Keratinocyte (primary cell): Measurements from ENCODE around the gene LHCGR. TPM values are rescaled to one million over a fixed set of nuclear protein-coding genes. Genes with fewer than 3 reads are reported as not detected.

ENCODE experiments used
- DNase-seq: peaks from one replicate; pipeline ENCODE4 v3.0.0-alpha.2; 2011; ENCODE audit warnings: low read depth, missing footprints, low spot score
- FAIRE-seq: peaks from 2 replicates; lab custom pipeline; 2011; peaks lifted over from hg19 to GRCh38; lab: Jason Lieb, UNC
- H2AFZ ChIP-seq: 2 replicates; pipeline ENCODE4 v1.6.0; 2012; ENCODE audit warnings: low read length, control low read depth, inconsistent platforms; ENCODE audit not compliant: control insufficient read depth
- H3K27ac ChIP-seq: 2 replicates; pipeline ENCODE4 v1.5.1; 2011; ENCODE audit warnings: low read length; ENCODE audit not compliant: control insufficient read depth, insufficient read depth
- H3K27me3 ChIP-seq: 3 replicates; pipeline ENCODE4 v1.6.0; 2011; ENCODE audit warnings: low read length; ENCODE audit not compliant: control insufficient read depth, insufficient read depth; ENCODE audit errors: extremely low read depth
- H3K36me3 ChIP-seq, 2 experiments: 2 replicates in 1 of 2; 3 replicates in 1 of 2; pipeline ENCODE4 v1.5.1; 2011; ENCODE audit warnings: low read length in 2 of 2, mild to moderate bottlenecking in 1 of 2; ENCODE audit not compliant: control insufficient read depth in 2 of 2, insufficient read depth in 2 of 2; ENCODE audit errors: extremely low read depth in 1 of 2
- H3K4me1 ChIP-seq: 3 replicates; pipeline ENCODE4 v1.5.1; 2011; ENCODE audit warnings: low read length; ENCODE audit not compliant: control insufficient read depth, insufficient read depth; ENCODE audit errors: extremely low read depth
- H3K4me2 ChIP-seq: 3 replicates; pipeline ENCODE4 v1.6.0; 2011; ENCODE audit warnings: low read depth, low read length; ENCODE audit not compliant: control insufficient read depth, insufficient read depth; ENCODE audit errors: extremely low read depth
- H3K4me3 ChIP-seq, 3 experiments: fragments of 200-600 bp in 1 of 3; sonication (generic) in 1 of 3; 2 replicates in 2 of 3; 3 replicates in 1 of 3; pipeline ENCODE4 v1.5.1; 2011 to 2016; ENCODE audit warnings: low read length in 3 of 3, mild to moderate bottlenecking in 3 of 3, control low read depth in 2 of 3, inconsistent platforms in 1 of 3, low read depth in 1 of 3, mixed read lengths in 1 of 3, mixed run types in 1 of 3, moderate library complexity in 1 of 3; ENCODE audit not compliant: control insufficient read depth in 2 of 3, insufficient read depth in 2 of 3; ENCODE audit errors: extremely low read depth in 1 of 3
- H3K79me2 ChIP-seq: 2 replicates; pipeline ENCODE4 v1.6.0; 2012; ENCODE audit warnings: low read length; ENCODE audit not compliant: control insufficient read depth, insufficient read depth
- H3K9ac ChIP-seq: 3 replicates; pipeline ENCODE4 v1.6.0; 2011; ENCODE audit warnings: low read length; ENCODE audit not compliant: control insufficient read depth, insufficient read depth; ENCODE audit errors: extremely low read depth
- H3K9me1 ChIP-seq: 3 replicates; pipeline ENCODE4 v1.6.0; 2011; ENCODE audit warnings: low read length; ENCODE audit not compliant: control insufficient read depth, insufficient read depth; ENCODE audit errors: extremely low read depth
- H3K9me3 ChIP-seq: 2 replicates; pipeline ENCODE4 v1.5.1; 2012; ENCODE audit warnings: low read depth, low read length; ENCODE audit not compliant: control insufficient read depth
- H4K20me1 ChIP-seq: 3 replicates; pipeline ENCODE4 v1.6.0; 2011; ENCODE audit warnings: low read length; ENCODE audit not compliant: control insufficient read depth, insufficient read depth; ENCODE audit errors: extremely low read depth
- CTCF ChIP-seq, 3 experiments: IDR thresholded peaks in 1 of 3; conservative IDR thresholded peaks in 1 of 3; optimal IDR thresholded peaks in 1 of 3; 2 replicates in 2 of 3; 3 replicates in 1 of 3; pipeline versions ENCODE3 to v1.5.1; 2011; ENCODE audit warnings: low read length in 3 of 3, mild to moderate bottlenecking in 3 of 3, moderate library complexity in 2 of 3, control low read depth in 1 of 3, inconsistent platforms in 1 of 3; ENCODE audit not compliant: insufficient read depth in 2 of 3; ENCODE audit errors: extremely low read depth in 1 of 3
- EZH2 ChIP-seq: IDR thresholded peaks from one replicate; pipeline ENCODE4 v1.6.1; 2012; ENCODE audit warnings: inconsistent platforms, mild to moderate bottlenecking, low read length, moderate library complexity
- dilution Hi-C: fragments of 300-500 bp; cut with MboI; formaldehyde crosslinking; loops from one replicate; pipeline ENCODE4 v1.7.0; 2020; ENCODE audit warnings: low sequenced_read_pairs; ENCODE audit not compliant: extremely low pct_ligation_motif_present
- polyA minus RNA-seq, 3 experiments: library from RNA; depleted of rRNA, polyadenylated mRNA; stranded (reverse); fragments of >200 nt; gene quantifications; 1 replicate in 1 of 3; 2 replicates in 1 of 3; 3 replicates in 1 of 3; pipeline ENCODE4 v1.2.3, GENCODE V29; 2011
- polyA plus RNA-seq, 5 experiments: library from polyadenylated mRNA; depleted of rRNA in 3 of 5; stranded (reverse) in 3 of 5; stranded (forward) in 1 of 5; unstranded in 1 of 5; fragments of >200 nt; gene quantifications; 1 replicate in 1 of 5; 2 replicates in 3 of 5; 3 replicates in 1 of 5; pipeline versions ENCODE4 v1.2.1 to v1.2.3, GENCODE V29; 2011 to 2012; ENCODE audit warnings: missing spikeins in 2 of 5, low read depth in 1 of 5, low replicate concordance in 1 of 5

Gene LHCGR
- polyA plus RNA-seq (not detected in 3 replicates), polyA minus RNA-seq (not detected in 3 replicates)
- polyA plus RNA-seq (2011; ENCODE audit: low read depth), result not detected
- not detected in 2 replicates for polyA plus RNA-seq (2011; cell fraction: cytosol; rRNA removed)
- polyA plus RNA-seq (2011; cell fraction: nucleus; rRNA removed), result not detected in 2 replicates
- not detected in 2 replicates for polyA plus RNA-seq (2012; ENCODE audit: low replicate concordance)
- polyA minus RNA-seq (2011; cell fraction: cytosol; rRNA and poly(A)+ RNA removed), result not detected
- not detected in 2 replicates for polyA minus RNA-seq (2011; cell fraction: nucleus; rRNA and poly(A)+ RNA removed)

DNA sequence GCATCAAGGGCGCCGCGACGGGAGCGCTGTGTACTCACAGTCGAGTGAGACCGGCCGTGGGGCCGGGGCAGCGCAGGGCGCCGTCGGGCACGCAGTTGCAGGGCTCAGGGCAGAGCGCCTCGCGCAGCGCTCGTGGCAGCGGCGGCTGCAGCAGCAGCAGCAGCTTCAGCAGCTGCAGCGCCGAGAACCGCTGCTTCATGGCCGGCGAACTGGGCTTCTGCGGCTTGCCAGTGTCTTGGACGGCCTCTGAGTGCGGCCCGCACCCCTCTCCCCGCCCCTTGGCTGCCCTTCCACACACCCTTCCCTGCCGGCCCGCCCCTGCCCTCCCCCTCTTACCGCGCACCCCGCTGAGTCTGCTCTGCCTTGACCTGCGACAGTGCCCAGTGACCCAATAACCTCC lies at the start of gene LHCGR:
Gene LHCGR, minus strand, starts transcription at position 252 of the 400 bp plus-strand sequence. Its CDS starts 53 bp downstream, at position 199.
- H3K4me2 ChIP-seq, result no peak within 1 kb of the TSS
- H2AFZ ChIP-seq, result no peak within 1 kb of the TSS
- no peak within 1 kb of the TSS for H3K4me3 ChIP-seq
- H3K27me3 ChIP-seq, result peaks cover 24% of the 10 kb centered on the region
- TF ChIP-seq CTCF (optimal IDR thresholded peaks at IDR 0.05 in 1 of 3, IDR thresholded peaks at IDR 0.05 in 1 of 3, conservative IDR thresholded peaks at IDR 0.05 in 1 of 3; ENCODE audit: extremely low read depth in 1 of 3, insufficient read depth in 2 of 3, low read length in 3 of 3), result no peak
- TF ChIP-seq EZH2, result no peak
- no peaks in the 10 kb centered on the region for H3K36me3 ChIP-seq
- H3K9me3 ChIP-seq, result no peaks in the 10 kb centered on the region
- H3K9me1 ChIP-seq, result no peaks in the 10 kb centered on the region
- FAIRE-seq, result no peak
- no peak within 1 kb of the TSS for H3K27ac ChIP-seq
- no peaks in the 10 kb centered on the region for H4K20me1 ChIP-seq
- H3K9ac ChIP-seq, result no peak within 1 kb of the TSS
- H3K79me2 ChIP-seq, result no peaks in the 10 kb centered on the region
- H3K4me1 ChIP-seq, result no peaks in the 10 kb centered on the region
- no peak for DNase-seq
- dilution Hi-C loops, result no loop called here

DNA sequence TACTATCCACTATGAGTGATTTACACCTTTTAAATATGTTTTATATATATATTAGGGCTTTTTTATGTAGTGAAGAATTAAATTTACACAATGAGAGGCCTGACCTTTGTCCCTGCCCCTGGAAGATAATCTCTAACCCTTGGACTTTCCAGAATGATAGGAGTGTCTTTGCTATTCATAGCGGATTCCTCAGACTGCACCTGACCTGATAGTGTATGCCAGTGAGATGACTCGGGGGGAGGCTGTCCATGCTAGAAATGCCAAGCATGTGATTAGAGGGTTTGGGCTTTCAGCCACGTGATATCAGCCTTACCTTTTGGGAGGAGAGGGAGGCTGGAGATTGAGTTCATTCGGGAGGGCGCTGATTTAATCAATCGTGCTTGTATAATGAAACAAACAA lies 44.1 kb upstream of the LHCGR start:
- Histone ChIP-seq H3K4me1 (no peaks in the 10 kb centered on the region), H3K27me3 (no peaks in the 10 kb centered on the region), H4K20me1 (no peaks in the 10 kb centered on the region), H3K9me1 (no peaks in the 10 kb centered on the region), H3K4me2 (no peak overlapping the region), H3K4me3 (no peak overlapping the region), H3K27ac (no peak overlapping the region), H3K36me3 (no peaks in the 10 kb centered on the region), H3K79me2 (no peaks in the 10 kb centered on the region), H3K9ac (no peak overlapping the region), H3K9me3 (no peaks in the 10 kb centered on the region), H2AFZ (no peak overlapping the region)
- FAIRE-seq (no peak), DNase-seq (no peak)
- no peak for TF ChIP-seq EZH2
- dilution Hi-C loops, result no loop called here
